ENCODE measurements around the gene ABCA6.

Gene ABCA6

GRCh38 chr17:69142175-69142802 lies 594 bp upstream of the ABCA6 start:
- no peak overlapping the region for H3K27ac ChIP-seq (ENCODE audit: low read depth, low read length)
- no peak overlapping the region for H3K4me3 ChIP-seq (ENCODE audit: low read depth, low read length)
- no peaks in the 10 kb centered on the region for H3K27me3 ChIP-seq (ENCODE audit: control insufficient read depth, insufficient read depth, low read length)

GRCh38 chr17:69134112-69134511 lies 7.6 kb downstream of the ABCA6 start:
- Histone ChIP-seq H3K36me3 (ENCODE audit: control insufficient read depth, insufficient read depth, low read length) (no peaks in the 10 kb centered on the region), H3K9ac (ENCODE audit: low read depth, low read length) (no peak overlapping the region), H3K4me1 (ENCODE audit: control insufficient read depth, insufficient read depth, low read length) (peaks cover 7% of the 10 kb centered on the region; the same call in 1 of the 2 replicates), H3K9me3 (ENCODE audit: control insufficient read depth, insufficient read depth, low read length) (no peaks in the 10 kb centered on the region), H3K27me3 (ENCODE audit: control insufficient read depth, insufficient read depth, low read length) (no peaks in the 10 kb centered on the region), H3K4me3 (ENCODE audit: low read depth, low read length) (no peak overlapping the region), H3K27ac (ENCODE audit: low read depth, low read length) (no peak overlapping the region)

More at GRCh38 chr17:69142175-69142802, 594 bp upstream of the ABCA6 start:
- Histone ChIP-seq H3K9ac (ENCODE audit: low read depth, low read length) (no peak overlapping the region), H3K9me3 (ENCODE audit: control insufficient read depth, insufficient read depth, low read length) (no peaks in the 10 kb centered on the region), H3K4me1 (ENCODE audit: control insufficient read depth, insufficient read depth, low read length) (no peaks in the 10 kb centered on the region), H3K36me3 (ENCODE audit: control insufficient read depth, insufficient read depth, low read length) (no peaks in the 10 kb centered on the region)

GRCh38 chr17:69130627-69131296 lies 10.9 kb downstream of the ABCA6 start:
- no peak overlapping the region for H3K9ac ChIP-seq (ENCODE audit: low read depth, low read length)
- H3K27ac ChIP-seq (ENCODE audit: low read depth, low read length): no peak overlapping the region
- peaks cover 7% of the 10 kb centered on the region; the same call in 1 of the 2 replicates for H3K4me1 ChIP-seq (ENCODE audit: control insufficient read depth, insufficient read depth, low read length)
- H3K27me3 ChIP-seq (ENCODE audit: control insufficient read depth, insufficient read depth, low read length): no peaks in the 10 kb centered on the region
- H3K4me3 ChIP-seq (ENCODE audit: low read depth, low read length): no peak overlapping the region
- no peaks in the 10 kb centered on the region for H3K9me3 ChIP-seq (ENCODE audit: control insufficient read depth, insufficient read depth, low read length)
- H3K36me3 ChIP-seq (ENCODE audit: control insufficient read depth, insufficient read depth, low read length): no peaks in the 10 kb centered on the region

GRCh38 chr17:69123626-69124025 lies 18.1 kb downstream of the ABCA6 start:
- no peak overlapping the region for H3K4me3 ChIP-seq (ENCODE audit: low read depth, low read length)
- H3K9me3 ChIP-seq (ENCODE audit: control insufficient read depth, insufficient read depth, low read length): no peaks in the 10 kb centered on the region
- no peaks in the 10 kb centered on the region for H3K27me3 ChIP-seq (ENCODE audit: control insufficient read depth, insufficient read depth, low read length)
- H3K36me3 ChIP-seq (ENCODE audit: control insufficient read depth, insufficient read depth, low read length): no peaks in the 10 kb centered on the region
- no peaks in the 10 kb centered on the region for H3K4me1 ChIP-seq (ENCODE audit: control insufficient read depth, insufficient read depth, low read length)
- no peak overlapping the region for H3K27ac ChIP-seq (ENCODE audit: low read depth, low read length)
- H3K9ac ChIP-seq (ENCODE audit: low read depth, low read length): no peak overlapping the region

- Histone ChIP-seq H3K36me3 (ENCODE audit: control insufficient read depth, insufficient read depth, low read length) (no peaks in the 10 kb centered on the region), H3K27me3 (ENCODE audit: control insufficient read depth, insufficient read depth, low read length) (no peaks in the 10 kb centered on the region), H3K4me3 (ENCODE audit: low read depth, low read length) (no peak overlapping the region), H3K9ac (ENCODE audit: low read depth, low read length) (no peak overlapping the region), H3K4me1 (ENCODE audit: control insufficient read depth, insufficient read depth, low read length) (no peaks in the 10 kb centered on the region), H3K9me3 (ENCODE audit: control insufficient read depth, insufficient read depth, low read length) (no peaks in the 10 kb centered on the region), H3K27ac (ENCODE audit: low read depth, low read length) (no peak overlapping the region)
Measured at GRCh38 chr17:69122065-69122464, 19.6 kb downstream of the ABCA6 start.

- Histone ChIP-seq H3K27ac (ENCODE audit: low read depth, low read length) (no peak overlapping the region), H3K9ac (ENCODE audit: low read depth, low read length) (no peak overlapping the region), H3K4me1 (ENCODE audit: control insufficient read depth, insufficient read depth, low read length) (no peaks in the 10 kb centered on the region), H3K9me3 (ENCODE audit: control insufficient read depth, insufficient read depth, low read length) (no peaks in the 10 kb centered on the region), H3K4me3 (ENCODE audit: low read depth, low read length) (no peak overlapping the region), H3K27me3 (ENCODE audit: control insufficient read depth, insufficient read depth, low read length) (no peaks in the 10 kb centered on the region), H3K36me3 (ENCODE audit: control insufficient read depth, insufficient read depth, low read length) (no peaks in the 10 kb centered on the region)
Measured at GRCh38 chr17:69117855-69118784, 23.6 kb downstream of the ABCA6 start.

GRCh38 chr17:69111794-69112193 lies 29.9 kb downstream of the ABCA6 start:
- Histone ChIP-seq H3K27me3 (ENCODE audit: control insufficient read depth, insufficient read depth, low read length) (no peaks in the 10 kb centered on the region), H3K9me3 (ENCODE audit: control insufficient read depth, insufficient read depth, low read length) (no peaks in the 10 kb centered on the region), H3K9ac (ENCODE audit: low read depth, low read length) (no peak overlapping the region), H3K4me1 (ENCODE audit: control insufficient read depth, insufficient read depth, low read length) (no peaks in the 10 kb centered on the region), H3K36me3 (ENCODE audit: control insufficient read depth, insufficient read depth, low read length) (no peaks in the 10 kb centered on the region), H3K4me3 (ENCODE audit: low read depth, low read length) (no peak overlapping the region), H3K27ac (ENCODE audit: low read depth, low read length) (no peak overlapping the region)

GRCh38 chr17:69105907-69106730 lies 35.6 kb downstream of the ABCA6 start:
- H3K9me3 ChIP-seq (ENCODE audit: control insufficient read depth, insufficient read depth, low read length): no peaks in the 10 kb centered on the region
- no peak overlapping the region for H3K27ac ChIP-seq (ENCODE audit: low read depth, low read length)
- no peaks in the 10 kb centered on the region for H3K27me3 ChIP-seq (ENCODE audit: control insufficient read depth, insufficient read depth, low read length)
- no peak overlapping the region for H3K4me3 ChIP-seq (ENCODE audit: low read depth, low read length)
- H3K9ac ChIP-seq (ENCODE audit: low read depth, low read length): no peak overlapping the region
- H3K36me3 ChIP-seq (ENCODE audit: control insufficient read depth, insufficient read depth, low read length): no peaks in the 10 kb centered on the region
- no peaks in the 10 kb centered on the region; the same call in 1 of the 2 replicates for H3K4me1 ChIP-seq (ENCODE audit: control insufficient read depth, insufficient read depth, low read length)

GRCh38 chr17:69103557-69104233 lies 38.0 kb downstream of the ABCA6 start:
- H3K9ac ChIP-seq (ENCODE audit: low read depth, low read length): no peak overlapping the region
- H3K4me3 ChIP-seq (ENCODE audit: low read depth, low read length): no peak overlapping the region
- H3K9me3 ChIP-seq (ENCODE audit: control insufficient read depth, insufficient read depth, low read length): no peaks in the 10 kb centered on the region
- H3K36me3 ChIP-seq (ENCODE audit: control insufficient read depth, insufficient read depth, low read length): no peaks in the 10 kb centered on the region
- no peak overlapping the region for H3K27ac ChIP-seq (ENCODE audit: low read depth, low read length)
- H3K4me1 ChIP-seq (ENCODE audit: control insufficient read depth, insufficient read depth, low read length): no peaks in the 10 kb centered on the region; the same call in 1 of the 2 replicates
- H3K27me3 ChIP-seq (ENCODE audit: control insufficient read depth, insufficient read depth, low read length): no peaks in the 10 kb centered on the region

- no peaks in the 10 kb centered on the region for H3K4me1 ChIP-seq (ENCODE audit: control insufficient read depth, insufficient read depth, low read length)
- no peak overlapping the region for H3K4me3 ChIP-seq (ENCODE audit: low read depth, low read length)
- H3K9ac ChIP-seq (ENCODE audit: low read depth, low read length): no peak overlapping the region
- H3K27me3 ChIP-seq (ENCODE audit: control insufficient read depth, insufficient read depth, low read length): no peaks in the 10 kb centered on the region
- no peaks in the 10 kb centered on the region for H3K9me3 ChIP-seq (ENCODE audit: control insufficient read depth, insufficient read depth, low read length)
- no peak overlapping the region for H3K27ac ChIP-seq (ENCODE audit: low read depth, low read length)
- H3K36me3 ChIP-seq (ENCODE audit: control insufficient read depth, insufficient read depth, low read length): no peaks in the 10 kb centered on the region
Measured at GRCh38 chr17:69098625-69099024, 43.1 kb downstream of the ABCA6 start.
